GM12892 (cell line): ENCODE measurements around the gene APOA5.

ENCODE experiments used
- POLR2A ChIP-seq: IDR thresholded peaks from 2 replicates; pipeline ENCODE4 v1.6.1; 2011; ENCODE audit warnings: low read depth, low read length, control low read depth
- POLR2AphosphoS5 ChIP-seq: IDR thresholded peaks from 2 replicates; pipeline ENCODE4 v1.6.1; 2011; ENCODE audit warnings: low read depth, low read length, control low read depth
- TAF1 ChIP-seq: IDR thresholded peaks from 2 replicates; pipeline ENCODE4 v1.6.1; 2011; ENCODE audit warnings: low read depth, mild to moderate bottlenecking, control low read depth, low read length, borderline replicate concordance

GRCh38 chr11:116790167-116791001 lies 1.3 kb downstream of the APOA5 start:
- TF ChIP-seq POLR2AphosphoS5, result no peak
- no peak for TF ChIP-seq POLR2A
- TF ChIP-seq TAF1, result no peak
